H1 (cell line): ENCODE measurements around the gene CXADR. TPM values are rescaled to one million over a fixed set of nuclear protein-coding genes. Genes with fewer than 3 reads are reported as not detected.

Source experiments
- CTCF ChIA-PET: fragments of 300-600 bp; sonication (Branson Sonifier 250); formaldehyde crosslinking; loops from one replicate; lab custom pipeline; 2021; ENCODE audit not compliant: partially characterized antibody; lab: Charles Lee
- POLR2A ChIA-PET: fragments of 300-600 bp; sonication (Branson Sonifier 250); formaldehyde crosslinking; loops from one replicate; lab custom pipeline; 2021; ENCODE audit warnings: inconsistent platforms; ENCODE audit not compliant: partially characterized antibody; lab: Charles Lee
- DNase-seq, 2 experiments: peaks; one replicate each; pipeline versions ENCODE4 v3.0.0 to v3.0.0-alpha.2; 2010 to 2022; ENCODE audit warnings: low spot score in 2 of 2, low read depth in 1 of 2, mixed read lengths in 1 of 2
- FAIRE-seq: peaks from 2 replicates; lab custom pipeline; 2011; peaks lifted over from hg19 to GRCh38; lab: Jason Lieb, UNC
- H2AFZ ChIP-seq: 2 replicates; pipeline ENCODE4 v1.8.1; 2012; ENCODE audit warnings: low read length, inconsistent platforms
- H2AK5ac ChIP-seq: 2 replicates; pipeline ENCODE4 v1.6.1; 2013; ENCODE audit warnings: low read depth, low read length
- H2BK120ac ChIP-seq: replicated peaks from 2 replicates; pipeline ENCODE3; 2013; ENCODE audit warnings: low read depth, low read length, inconsistent platforms
- H2BK12ac ChIP-seq: 2 replicates; pipeline ENCODE4 v1.6.1; 2013; ENCODE audit warnings: low read depth, low read length
- H2BK15ac ChIP-seq: 2 replicates; pipeline ENCODE4 v1.6.1; 2013; ENCODE audit warnings: low read length
- H2BK20ac ChIP-seq: 2 replicates; pipeline ENCODE4 v1.6.1; 2013; ENCODE audit warnings: low read length
- H2BK5ac ChIP-seq: 2 replicates; pipeline ENCODE4 v1.6.1; 2013; ENCODE audit warnings: low read depth, low read length
- H3K14ac ChIP-seq: 2 replicates; pipeline ENCODE4 v1.6.1; 2013; ENCODE audit warnings: inconsistent platforms; ENCODE audit not compliant: insufficient read length
- H3K18ac ChIP-seq: 2 replicates; pipeline ENCODE4 v1.6.1; 2013; ENCODE audit warnings: low read length; ENCODE audit errors: extremely low read depth
- H3K23ac ChIP-seq: 2 replicates; pipeline ENCODE4 v1.6.1; 2013; ENCODE audit warnings: inconsistent platforms; ENCODE audit not compliant: insufficient read length
- H3K23me2 ChIP-seq: 2 replicates; pipeline ENCODE4 v1.6.1; 2013; ENCODE audit warnings: low read depth, low read length
- H3K27ac ChIP-seq: 2 replicates; pipeline ENCODE4 v1.6.1; 2011; ENCODE audit warnings: low read depth, low read length, inconsistent platforms
- H3K27me3 ChIP-seq, 4 experiments: replicated peaks in 1 of 4; 1 replicate in 1 of 4; 2 replicates in 3 of 4; pipeline versions ENCODE4 v1.6.1 to v1.8.1; 2011 to 2013; ENCODE audit warnings: low read length in 3 of 4, mild to moderate bottlenecking in 3 of 4, inconsistent platforms in 2 of 4, mixed read lengths in 2 of 4, moderate library complexity in 1 of 4; ENCODE audit not compliant: control insufficient read depth in 3 of 4, insufficient read depth in 3 of 4; ENCODE audit errors: extremely low read depth in 1 of 4
- H3K36me3 ChIP-seq, 4 experiments: 2 replicates each; pipeline versions ENCODE4 v1.6.1 to v1.8.1; 2011 to 2013; ENCODE audit warnings: mild to moderate bottlenecking in 4 of 4, low read length in 3 of 4, moderate library complexity in 2 of 4, control low read depth in 1 of 4, inconsistent platforms in 1 of 4; ENCODE audit not compliant: insufficient read depth in 4 of 4, control insufficient read depth in 2 of 4
- H3K4ac ChIP-seq: replicated peaks from 2 replicates; pipeline ENCODE3; 2013; ENCODE audit warnings: low read length, low read depth, mixed read lengths, inconsistent platforms; ENCODE audit not compliant: insufficient read length
- H3K4me1 ChIP-seq, 4 experiments: replicated peaks in 1 of 4; 1 replicate in 1 of 4; 2 replicates in 3 of 4; pipeline versions ENCODE4 v1.6.1 to v1.8.1; 2011 to 2013; ENCODE audit warnings: low read length in 3 of 4, inconsistent platforms in 2 of 4, mixed read lengths in 1 of 4; ENCODE audit not compliant: insufficient read depth in 4 of 4, control insufficient read depth in 3 of 4
- H3K4me2 ChIP-seq, 2 experiments: 2 replicates each; pipeline versions ENCODE4 v1.6.1 to v1.8.1; 2011 to 2013; ENCODE audit warnings: low read depth in 2 of 2, low read length in 2 of 2, control low read depth in 1 of 2, inconsistent platforms in 1 of 2, mild to moderate bottlenecking in 1 of 2; ENCODE audit not compliant: insufficient read depth in 1 of 2
- H3K4me3 ChIP-seq, 4 experiments: fragments of 200-600, 300-600 bp in 1 of 4; sonication (generic), shearing (Covaris generic), sonication (Bioruptor Twin) in 1 of 4; 2 replicates each; pipeline versions ENCODE4 v1.5.1 to v1.8.1; 2011 to 2016; ENCODE audit warnings: low read length in 4 of 4, low read depth in 3 of 4, control low read depth in 2 of 4, inconsistent platforms in 2 of 4, mild to moderate bottlenecking in 2 of 4, mixed read lengths in 1 of 4, moderate library complexity in 1 of 4; ENCODE audit not compliant: insufficient read depth in 2 of 4; ENCODE audit errors: extremely low read depth in 1 of 4
- H3K56ac ChIP-seq: replicated peaks from 2 replicates; pipeline ENCODE3; 2013; ENCODE audit warnings: low read depth, mild to moderate bottlenecking, mixed read lengths, low read length, inconsistent platforms; ENCODE audit not compliant: insufficient read length
- H3K79me1 ChIP-seq: 2 replicates; pipeline ENCODE4 v1.6.1; 2013; ENCODE audit warnings: low read depth, low read length, control low read depth
- H3K79me2 ChIP-seq, 2 experiments: 2 replicates each; pipeline versions ENCODE4 v1.6.1 to v1.8.1; 2012 to 2013; ENCODE audit warnings: low read length in 2 of 2, mild to moderate bottlenecking in 2 of 2, inconsistent platforms in 1 of 2; ENCODE audit not compliant: insufficient read depth in 2 of 2, control insufficient read depth in 1 of 2
- H3K9ac ChIP-seq, 4 experiments: replicated peaks in 1 of 4; 1 replicate in 1 of 4; 2 replicates in 3 of 4; pipeline versions ENCODE4 v1.6.1 to v1.8.1; 2011 to 2013; ENCODE audit warnings: low read depth in 3 of 4, low read length in 3 of 4, control low read depth in 2 of 4, mild to moderate bottlenecking in 2 of 4, moderate library complexity in 2 of 4, inconsistent platforms in 1 of 4; ENCODE audit errors: extremely low read depth in 1 of 4
- H3K9me3 ChIP-seq, 2 experiments: 2 replicates each; pipeline versions ENCODE4 v1.6.1 to v1.8.1; 2012 to 2013; ENCODE audit warnings: mild to moderate bottlenecking in 2 of 2, moderate library complexity in 2 of 2, control low read depth in 1 of 2, inconsistent platforms in 1 of 2, low read depth in 1 of 2, low read length in 1 of 2, mixed read lengths in 1 of 2; ENCODE audit not compliant: insufficient read depth in 2 of 2
- H4K20me1 ChIP-seq, 2 experiments: replicated peaks in 1 of 2; 2 replicates each; pipeline versions ENCODE3 to v1.8.1; 2011 to 2013; ENCODE audit warnings: inconsistent platforms in 2 of 2, low read length in 2 of 2, mild to moderate bottlenecking in 1 of 2; ENCODE audit not compliant: insufficient read depth in 2 of 2, control insufficient read depth in 1 of 2
- H4K5ac ChIP-seq: 2 replicates; pipeline ENCODE4 v1.6.1; 2013; ENCODE audit warnings: low read length, low read depth, mixed read lengths, inconsistent platforms; ENCODE audit not compliant: insufficient read length
- H4K8ac ChIP-seq: 2 replicates; pipeline ENCODE4 v1.8.0; 2013; ENCODE audit warnings: mild to moderate bottlenecking, moderate library complexity, low read length, inconsistent platforms; ENCODE audit not compliant: insufficient read depth; ENCODE audit errors: extremely low read depth
- H4K91ac ChIP-seq: replicated peaks from 2 replicates; pipeline ENCODE3; 2013; ENCODE audit warnings: low read length, mixed read lengths, inconsistent platforms; ENCODE audit not compliant: insufficient read length
- ATF2 ChIP-seq: IDR thresholded peaks from 2 replicates; pipeline ENCODE4 v1.6.1; 2012; ENCODE audit warnings: low read length, inconsistent platforms
- CBX8 ChIP-seq: fragments of 300-800, 300-1000 bp; sonication (generic); IDR thresholded peaks from 2 replicates; pipeline ENCODE4 v1.7.1; 2016; ENCODE audit warnings: low read depth, low read length, borderline replicate concordance
- CEBPB ChIP-seq: IDR thresholded peaks from 2 replicates; pipeline ENCODE4 v1.6.1; 2012; ENCODE audit warnings: low read depth, low read length
- CHD1 ChIP-seq: IDR thresholded peaks from 2 replicates; pipeline ENCODE4 v1.6.1; 2012; ENCODE audit warnings: low read depth, low read length, improper control_type of control experiment
- EGR1 ChIP-seq: IDR thresholded peaks from 2 replicates; pipeline ENCODE4 v1.6.1; 2011; ENCODE audit warnings: low read depth, low read length, borderline replicate concordance
- GABPA ChIP-seq: IDR thresholded peaks from 2 replicates; pipeline ENCODE4 v1.6.1; 2011; ENCODE audit warnings: mild to moderate bottlenecking, low read length, moderate library complexity, borderline replicate concordance; ENCODE audit not compliant: insufficient read depth
- JUN ChIP-seq: IDR thresholded peaks from 2 replicates; pipeline ENCODE4 v1.6.1; 2011; ENCODE audit warnings: low read depth, mild to moderate bottlenecking, improper control_type of control experiment, low read length
- JUND ChIP-seq: IDR thresholded peaks from 2 replicates; pipeline ENCODE4 v1.6.1; 2011; ENCODE audit warnings: mild to moderate bottlenecking, improper control_type of control experiment, low read length
- POLR2A ChIP-seq, 2 experiments: IDR thresholded peaks; 1 replicate in 1 of 2; 2 replicates in 1 of 2; pipeline ENCODE4 v1.6.1; 2011; ENCODE audit warnings: low read depth in 2 of 2, low read length in 2 of 2, mild to moderate bottlenecking in 2 of 2; ENCODE audit errors: control extremely low read depth in 1 of 2
- TCF12 ChIP-seq: IDR thresholded peaks from 2 replicates; pipeline ENCODE4 v1.6.1; 2011; ENCODE audit warnings: low read depth, mild to moderate bottlenecking, low read length
- YY1 ChIP-seq: IDR thresholded peaks from 2 replicates; pipeline ENCODE4 v1.6.1; 2011; ENCODE audit warnings: low read depth, mild to moderate bottlenecking, low read length
- WGBS, 2 experiments: shearing (Covaris generic) in 1 of 2; methylation state at CpG; one replicate each; pipeline versions ENCODE4 v1.1.6 to v1.1.7; 2013 to 2015; ENCODE audit warnings: low lambda C conversion rate in 2 of 2, mixed read lengths in 2 of 2, inconsistent platforms in 1 of 2, low coverage in 1 of 2, missing lambda C conversion rate in 1 of 2; ENCODE audit not compliant: insufficient replicate concordance in 2 of 2, insufficient coverage in 1 of 2, insufficient read length in 1 of 2; ENCODE audit errors: extremely low coverage in 1 of 2, missing lambda C conversion rate in 1 of 2; 5-methylcytosine and 5-hydroxymethylcytosine counted together
- polyA plus RNA-seq, 7 experiments: library from polyadenylated mRNA; depleted of rRNA in 3 of 7; stranded (reverse) in 5 of 7; unstranded in 2 of 7; fragments of >200 nt in 5 of 7; fragments of 200-250 nt in 2 of 7; gene quantifications; 1 replicate in 5 of 7; 2 replicates in 1 of 7; 4 replicates in 1 of 7; pipeline versions ENCODE4 v1.2.1 to v1.2.3, GENCODE V29; 2011 to 2013; ENCODE audit warnings: missing spikeins in 2 of 7, mixed read lengths in 2 of 7
- total RNA-seq: library from RNA; stranded (reverse); fragmentation: NEBNext Ultra II Directional; extraction: Animal tissue kit (Norgen Biotek cat#: 25700); gene quantifications from 2 replicates; pipeline ENCODE4 v1.2.1, GENCODE V29; 2021

CXADR gene
- total and polyA plus RNA-seq, 2 of the 8 experiments (the other 6 are each of a cell fraction or from before 2014, with no cell fraction given): 45.6 to 145 TPM

- H3K4ac ChIP-seq: no peak overlapping the region
- no peaks in the 10 kb centered on the region for H3K79me1 ChIP-seq
- H3K4me1 ChIP-seq: peaks cover 0 to 2% (median 0%) of the 10 kb centered on the region in 4 experiments; a peak in 1 of 7 replicates
- no peak overlapping the region for H3K4me2 ChIP-seq
- no peaks in the 10 kb centered on the region; a peak in 1 of 4 replicates for H3K9me3 ChIP-seq
- no peak overlapping the region for H4K91ac ChIP-seq
- H3K23ac ChIP-seq: no peak overlapping the region
- peaks cover 1% of the 10 kb centered on the region; the same call in 1 of the 2 replicates for H3K23me2 ChIP-seq
- ChIA-PET CTCF (interaction anchor here (0.7 kb wide), 1 partner anchor 796 kb away, joined by 5 read pairs; no protein-coding TSS in a partner anchor), POLR2A (no interaction called here)
- H3K18ac ChIP-seq: no peak overlapping the region
- no peak overlapping the region for H2AK5ac ChIP-seq
- H2AFZ ChIP-seq: no peak overlapping the region
- no peak overlapping the region for H3K4me3 ChIP-seq
- H3K36me3 ChIP-seq: no peaks in the 10 kb centered on the region
- H4K8ac ChIP-seq: no peak overlapping the region
- no peak overlapping the region for H3K56ac ChIP-seq
- no peak overlapping the region for H3K27ac ChIP-seq
- H3K9ac ChIP-seq: no peak overlapping the region
- no peaks in the 10 kb centered on the region for H4K20me1 ChIP-seq
- no peak overlapping the region for H2BK15ac ChIP-seq
- no peak for FAIRE-seq
- DNase-seq: no peak
- H3K14ac ChIP-seq: no peak overlapping the region
- H4K5ac ChIP-seq: no peak overlapping the region
- H2BK20ac ChIP-seq: no peak overlapping the region
- H3K79me2 ChIP-seq: no peaks in the 10 kb centered on the region
- H2BK12ac ChIP-seq: no peak overlapping the region
- 89% methylated on average over 7 of the region's 7 CpGs; no CpG with 5 or more reads in 1 of the 2 experiments for WGBS, 2 experiments
- H2BK5ac ChIP-seq: no peak overlapping the region
- no peak overlapping the region for H2BK120ac ChIP-seq
- H3K27me3 ChIP-seq: no peaks in the 10 kb centered on the region
- TF ChIP-seq ATF2 (no peak), TCF12 (no peak), JUND (no peak), CEBPB (no peak), CBX8 (no peak), GABPA (no peak), CHD1 (no peak), YY1 (no peak), JUN (no peak), EGR1 (no peak), POLR2A (IDR thresholded peaks at IDR 0.05; ENCODE audit: control extremely low read depth in 1 of 2, low read depth in 2 of 2, low read length in 2 of 2) (no peak)
These were observed 5.9 kb upstream of the CXADR start for GRCh38 chr21:17506951-17507350.
